Fibroblast of mammary gland (primary cell): Measurements from ENCODE around the gene CDC7.

Experiments
- DNase-seq: peaks from one replicate; pipeline ENCODE4 v3.0.0-alpha.2; 2010; ENCODE audit warnings: low read depth
- H3K4me3 ChIP-seq: 2 replicates; pipeline ENCODE4 v1.5.1; 2011; ENCODE audit warnings: low read depth, mild to moderate bottlenecking, low read length, moderate library complexity; ENCODE audit not compliant: control insufficient read depth
- CTCF ChIP-seq: conservative IDR thresholded peaks from 2 replicates; pipeline ENCODE4 v1.5.1; 2011; ENCODE audit warnings: low read depth, low read length, inconsistent platforms; ENCODE audit not compliant: control insufficient read depth, insufficient read depth

The CDC7 gene

GRCh38 chr1:91520942-91521507, 20.4 kb downstream of the CDC7 start:
- TF ChIP-seq CTCF, result no peak
- DNase-seq, result no peak
- H3K4me3 ChIP-seq, result no peak overlapping the region

- H3K4me3 ChIP-seq, result no peak overlapping the region
- no peak for DNase-seq
- TF ChIP-seq CTCF, result no peak
Observed at GRCh38 chr1:91523482-91523881, 22.8 kb downstream of the CDC7 start.

GRCh38 chr1:91526496-91526895, 25.8 kb downstream of the CDC7 start:
- TF ChIP-seq CTCF, result no peak
- no peak overlapping the region for H3K4me3 ChIP-seq
- peak; percentile 94 for DNase-seq

- no peak overlapping the region for H3K4me3 ChIP-seq
- no peak for TF ChIP-seq CTCF
- no peak for DNase-seq
Observed at GRCh38 chr1:91527266-91527765, 26.7 kb downstream of the CDC7 start.

- H3K4me3 ChIP-seq, result no peak overlapping the region
- peak; percentile 67 for DNase-seq
Observed at GRCh38 chr1:91527781-91528180, 27.1 kb downstream of the CDC7 start.

GRCh38 chr1:91529856-91530255, 29.2 kb downstream of the CDC7 start:
- DNase-seq, result peak; percentile 66
- H3K4me3 ChIP-seq, result no peak overlapping the region
- TF ChIP-seq CTCF, result peak; percentile 43

More at GRCh38 chr1:91527781-91528180, 27.1 kb downstream of the CDC7 start:
- no peak for TF ChIP-seq CTCF
